ENCODE results near the gene ZNF280A.

- TF ChIP-seq EP300 (IDR thresholded peaks at IDR 0.05) (no peak), CTCF (IDR thresholded peaks at IDR 0.05) (no peak)
Observed at GRCh38 chr22:22487869-22488597, 32.0 kb downstream of the ZNF280A start.

Data from ovary (tissue), 3 donors.